Measurements from ENCODE around the gene SNX27.

DNA sequence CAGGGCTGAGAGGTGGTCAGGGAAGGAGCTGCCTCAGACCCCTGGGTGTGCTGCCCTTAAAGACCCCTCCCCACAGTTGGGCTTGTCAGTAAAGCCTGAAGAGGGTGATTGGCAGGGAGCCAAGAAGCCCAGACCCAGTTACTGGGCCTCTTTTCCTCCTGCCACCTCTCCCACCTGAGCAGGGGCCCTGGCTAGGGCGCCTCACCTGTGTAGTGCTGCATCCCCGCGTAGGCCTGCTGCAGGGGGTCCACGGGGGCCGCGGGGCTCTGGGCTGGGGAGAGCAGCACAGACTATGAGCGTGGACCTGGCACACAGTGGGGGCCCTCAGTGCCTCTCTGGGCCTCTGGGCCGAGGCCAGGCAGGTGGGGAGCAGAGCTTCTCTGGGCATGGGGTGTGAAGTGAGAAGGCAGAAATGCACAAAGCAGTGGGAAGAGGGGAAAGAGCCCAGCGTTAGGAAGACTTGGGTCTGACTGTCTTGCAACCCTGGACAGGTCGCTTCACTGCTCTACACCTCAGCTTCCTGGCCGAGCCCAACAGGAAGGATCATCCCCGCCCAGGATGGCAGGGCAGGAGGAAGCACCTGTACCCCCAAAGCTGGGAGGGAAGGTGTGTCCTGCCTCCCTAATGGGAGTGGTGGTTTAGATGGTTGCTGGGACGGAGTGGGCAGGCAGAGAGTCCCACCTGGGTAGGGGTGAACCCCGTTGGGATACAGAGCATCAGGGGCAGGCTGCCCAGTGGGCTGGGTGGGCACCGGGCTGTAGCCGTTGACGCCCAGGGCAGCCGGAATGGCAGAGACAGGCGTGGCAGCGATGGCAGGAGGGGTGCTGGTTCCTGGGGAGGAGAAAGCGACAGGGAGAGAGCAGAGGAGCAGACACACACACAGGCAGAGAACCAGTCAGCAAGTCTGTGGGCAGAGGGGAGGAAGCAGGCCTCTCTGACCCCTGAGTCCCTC is 94.9 kb downstream of the SNX27 start:
- TF ChIP-seq, protein P1, sequence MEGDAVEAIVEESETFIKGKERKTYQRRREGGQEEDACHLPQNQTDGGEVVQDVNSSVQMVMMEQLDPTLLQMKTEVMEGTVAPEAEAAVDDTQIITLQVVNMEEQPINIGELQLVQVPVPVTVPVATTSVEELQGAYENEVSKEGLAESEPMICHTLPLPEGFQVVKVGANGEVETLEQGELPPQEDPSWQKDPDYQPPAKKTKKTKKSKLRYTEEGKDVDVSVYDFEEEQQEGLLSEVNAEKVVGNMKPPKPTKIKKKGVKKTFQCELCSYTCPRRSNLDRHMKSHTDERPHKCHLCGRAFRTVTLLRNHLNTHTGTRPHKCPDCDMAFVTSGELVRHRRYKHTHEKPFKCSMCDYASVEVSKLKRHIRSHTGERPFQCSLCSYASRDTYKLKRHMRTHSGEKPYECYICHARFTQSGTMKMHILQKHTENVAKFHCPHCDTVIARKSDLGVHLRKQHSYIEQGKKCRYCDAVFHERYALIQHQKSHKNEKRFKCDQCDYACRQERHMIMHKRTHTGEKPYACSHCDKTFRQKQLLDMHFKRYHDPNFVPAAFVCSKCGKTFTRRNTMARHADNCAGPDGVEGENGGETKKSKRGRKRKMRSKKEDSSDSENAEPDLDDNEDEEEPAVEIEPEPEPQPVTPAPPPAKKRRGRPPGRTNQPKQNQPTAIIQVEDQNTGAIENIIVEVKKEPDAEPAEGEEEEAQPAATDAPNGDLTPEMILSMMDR (IDR thresholded peaks at IDR 0.05), result no peak
- TF ChIP-seq POLR2A (IDR thresholded peaks at IDR 0.05), result no peak
- TF ChIP-seq POLR2AphosphoS5 (IDR thresholded peaks at IDR 0.05), result no peak
